22Rv1 (cell line): ENCODE results near the gene RASD1.

ENCODE experiments used
- CTCF ChIP-seq: fragments of 450-650 bp; IDR thresholded peaks from 2 replicates; pipeline ENCODE4 v1.5.1; 2017; ENCODE audit warnings: mild to moderate bottlenecking
- ZFX ChIP-seq: fragments of 450-650 bp; IDR thresholded peaks from 2 replicates; pipeline ENCODE4 v1.6.1; 2017; ENCODE audit warnings: antibody characterized with exemption, borderline replicate concordance

GRCh38 chr17:17469996-17470395 is 26.2 kb downstream of the RASD1 start:
- TF ChIP-seq CTCF, result no peak
- no peak for TF ChIP-seq ZFX
